ENCODE data around the gene RASSF1.

The RASSF1 gene

GRCh38 chr3:50370594-50370993 lies 30.0 kb upstream of the RASSF1 start:
- Histone ChIP-seq H3K36me3 (peaks cover 2% of the 10 kb centered on the region; the same call in 1 of the 2 replicates), H3K4me3 (ENCODE audit: low read depth, low read length) (no peak overlapping the region), H3K4me1 (peaks cover 28% of the 10 kb centered on the region), H3K9me3 (no peaks in the 10 kb centered on the region), H3K27me3 (no peaks in the 10 kb centered on the region)
- peak; percentile 63 for DNase-seq
- peak; percentile 46 for TF ChIP-seq CTCF (IDR thresholded peaks at IDR 0.05; ENCODE audit: low read depth, low read length)

GRCh38 chr3:50369012-50369670 lies 28.5 kb upstream of the RASSF1 start:
- DNase-seq = no peak
- TF ChIP-seq CTCF (IDR thresholded peaks at IDR 0.05; ENCODE audit: low read depth, low read length) = no peak
- Histone ChIP-seq H3K4me1 (peaks cover 28% of the 10 kb centered on the region), H3K27me3 (no peaks in the 10 kb centered on the region), H3K9me3 (no peaks in the 10 kb centered on the region), H3K4me3 (ENCODE audit: low read depth, low read length) (no peak overlapping the region), H3K36me3 (peaks cover 5% of the 10 kb centered on the region; the same call in 1 of the 2 replicates)

GRCh38 chr3:50365842-50366220 lies 25.2 kb upstream of the RASSF1 start:
- no peak overlapping the region for H3K4me3 ChIP-seq (ENCODE audit: low read depth, low read length)

GRCh38 chr3:50365080-50365841 lies 24.6 kb upstream of the RASSF1 start:
- H3K27me3 ChIP-seq = no peaks in the 10 kb centered on the region
- peaks cover 3% of the 10 kb centered on the region; the same call in 1 of the 2 replicates for H3K36me3 ChIP-seq
- peak; percentile 40 for DNase-seq
- no peak overlapping the region for H3K4me3 ChIP-seq (ENCODE audit: low read depth, low read length)
- H3K4me1 ChIP-seq = no peaks in the 10 kb centered on the region; the same call in 1 of the 2 replicates
- TF ChIP-seq CTCF (IDR thresholded peaks at IDR 0.05; ENCODE audit: low read depth, low read length) = no peak
- H3K9me3 ChIP-seq = no peaks in the 10 kb centered on the region

More at GRCh38 chr3:50365842-50366220, 25.2 kb upstream of the RASSF1 start:
- H3K36me3 ChIP-seq = peaks cover 4% of the 10 kb centered on the region; the same call in 1 of the 2 replicates
- H3K27me3 ChIP-seq = no peaks in the 10 kb centered on the region
- TF ChIP-seq CTCF (IDR thresholded peaks at IDR 0.05; ENCODE audit: low read depth, low read length) = no peak
- no peak for DNase-seq
- peaks cover 5% of the 10 kb centered on the region for H3K4me1 ChIP-seq
- no peaks in the 10 kb centered on the region for H3K9me3 ChIP-seq

- DNase-seq = no peak
- Histone ChIP-seq H3K4me1 (no peaks in the 10 kb centered on the region; the same call in 1 of the 2 replicates), H3K9me3 (no peaks in the 10 kb centered on the region), H3K4me3 (ENCODE audit: low read depth, low read length) (no peak overlapping the region), H3K27me3 (no peaks in the 10 kb centered on the region), H3K36me3 (peaks cover 3% of the 10 kb centered on the region; the same call in 1 of the 2 replicates)
- TF ChIP-seq CTCF (IDR thresholded peaks at IDR 0.05; ENCODE audit: low read depth, low read length) = no peak
These were observed 24.0 kb upstream of the RASSF1 start for GRCh38 chr3:50364573-50365079.

GRCh38 chr3:50359760-50360110 lies 19.1 kb upstream of the RASSF1 start:
- H3K9me3 ChIP-seq = no peaks in the 10 kb centered on the region
- H3K4me1 ChIP-seq = no peaks in the 10 kb centered on the region
- peaks cover 6% of the 10 kb centered on the region for H3K36me3 ChIP-seq
- peak overlapping the region; percentile 78 for H3K4me3 ChIP-seq (ENCODE audit: low read depth, low read length)
- no peaks in the 10 kb centered on the region for H3K27me3 ChIP-seq
- no peak for TF ChIP-seq CTCF (IDR thresholded peaks at IDR 0.05; ENCODE audit: low read depth, low read length)
- DNase-seq = no peak

Data from BE2C (cell line).